Measurements from ENCODE around the gene EEF1AKMT1.

Gene EEF1AKMT1

DNA sequence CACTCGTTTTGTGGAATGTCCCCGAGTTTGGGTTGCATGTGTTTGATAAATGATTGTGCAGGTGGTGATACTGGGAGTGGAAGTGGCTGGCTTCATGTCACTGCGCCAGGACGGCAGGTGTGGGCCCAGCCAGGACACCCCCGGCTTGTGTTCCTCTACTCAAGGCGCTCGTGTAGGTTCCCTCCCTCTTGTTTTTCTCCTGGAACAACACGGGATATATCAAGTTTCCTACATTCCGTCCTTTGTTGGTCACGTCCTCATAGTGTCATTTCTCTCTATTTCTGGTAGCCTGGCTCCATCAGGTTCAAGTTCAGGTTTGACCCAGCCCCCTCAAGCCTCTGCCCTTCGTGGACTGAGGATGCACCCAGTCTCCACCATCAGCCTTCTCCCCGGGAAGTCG, 54.0 kb downstream of the EEF1AKMT1 start:
- Mint-ChIP-seq H3K9me3 (no peaks in the 10 kb centered on the region), H3K27ac (no peak overlapping the region), H3K4me3 (no peak overlapping the region), H3K36me3 (no peaks in the 10 kb centered on the region), H3K27me3 (peaks cover 3% of the 10 kb centered on the region), H3K4me1 (peaks cover 2% of the 10 kb centered on the region)
- no peak for DNase-seq
- CTCF ChIA-PET = no interaction called here

- no peak overlapping the region for H3K27ac Mint-ChIP-seq
- H3K36me3 Mint-ChIP-seq = no peaks in the 10 kb centered on the region
- no peak for DNase-seq
- H3K4me1 Mint-ChIP-seq = peaks cover 2% of the 10 kb centered on the region
- CTCF ChIA-PET = no interaction called here
- H3K27me3 Mint-ChIP-seq = peaks cover 10% of the 10 kb centered on the region
- no peak overlapping the region for H3K4me3 Mint-ChIP-seq
- no peaks in the 10 kb centered on the region for H3K9me3 Mint-ChIP-seq
Observed at GRCh38 chr13:20718958-20719566, 54.7 kb downstream of the EEF1AKMT1 start.

DNA sequence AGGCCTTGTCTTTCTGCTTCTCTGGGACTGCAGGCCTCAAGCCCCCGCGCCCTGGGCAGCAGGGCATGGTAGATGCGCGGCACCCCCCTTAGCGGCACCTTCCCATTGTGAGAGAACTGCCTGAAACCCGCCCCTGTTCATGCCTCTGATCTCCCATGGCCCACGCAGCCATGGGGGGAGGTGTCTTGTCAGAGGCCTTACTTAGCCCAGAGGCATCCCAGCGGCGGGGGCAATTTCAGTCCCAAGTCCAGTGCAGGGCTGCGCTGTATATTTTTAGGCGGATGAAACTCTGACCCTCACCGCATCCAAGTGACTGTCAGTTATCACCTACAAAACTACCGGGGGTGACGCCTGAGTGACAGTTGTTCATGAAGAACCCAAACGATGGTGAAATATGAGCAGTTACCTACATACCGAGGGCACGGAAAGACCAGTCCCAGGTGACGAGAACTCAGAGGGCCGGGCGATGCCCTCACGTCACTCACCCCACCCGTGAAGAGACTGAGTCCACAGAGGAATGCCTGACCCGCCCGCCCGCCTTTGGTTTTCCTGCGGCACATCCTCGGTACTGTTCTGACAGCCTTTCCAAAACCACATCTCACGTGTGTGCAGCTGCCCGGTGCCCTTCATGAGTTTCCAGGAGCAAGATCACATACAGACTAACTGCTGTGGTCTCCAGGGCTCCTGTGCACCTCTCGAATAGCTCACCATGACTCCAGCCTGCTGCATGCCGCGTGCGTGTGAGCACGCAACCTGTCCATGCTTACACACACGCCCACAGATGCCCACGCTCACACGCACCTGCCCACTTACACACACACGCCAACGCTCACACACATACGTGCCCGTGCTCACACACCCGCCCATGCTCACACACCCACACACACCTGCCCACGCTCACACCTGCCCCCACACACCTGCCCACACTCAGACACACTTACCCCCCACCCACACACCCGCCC, 55.9 kb downstream of the EEF1AKMT1 start:
- H3K4me1 Mint-ChIP-seq = peaks cover 8% of the 10 kb centered on the region

DNA sequence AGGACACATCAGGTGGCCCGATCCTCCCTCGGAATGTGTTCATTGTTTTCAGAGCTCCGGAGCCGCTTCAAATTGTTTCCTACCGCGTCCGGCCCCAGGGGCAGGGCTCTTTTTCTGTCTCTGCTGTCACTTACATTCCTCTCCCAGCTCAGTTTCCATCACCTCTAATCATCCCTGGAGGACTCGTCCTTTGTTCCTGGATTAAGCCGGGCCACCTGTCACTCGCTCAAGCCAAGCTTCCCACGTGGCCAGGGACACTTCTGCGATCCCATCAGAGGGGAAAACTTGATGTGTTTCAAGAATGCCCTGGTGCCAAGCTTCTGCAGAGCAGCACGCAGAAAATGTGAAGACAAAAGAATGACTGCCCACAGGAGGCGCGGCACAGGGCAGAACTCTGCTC, 56.8 kb downstream of the EEF1AKMT1 start:
- Mint-ChIP-seq H3K4me3 (no peak overlapping the region), H3K27ac (no peak overlapping the region), H3K36me3 (no peaks in the 10 kb centered on the region), H3K27me3 (peaks cover 28% of the 10 kb centered on the region), H3K9me3 (no peaks in the 10 kb centered on the region), H3K4me1 (peaks cover 10% of the 10 kb centered on the region)
- no peak for DNase-seq
- CTCF ChIA-PET = interaction anchor here (0.6 to 4.2 kb wide), 4 partner anchors 8 to 516 kb away, joined by 3 to 17 read pairs (median 3); no protein-coding TSS in a partner anchor

More for the DNA sequence above, 55.9 kb downstream of the EEF1AKMT1 start:
- H3K27ac Mint-ChIP-seq = no peak overlapping the region
- CTCF ChIA-PET = interaction anchor here (0.6 to 4.2 kb wide), 2 partner anchors 111 to 515 kb away, joined by 3 to 17 read pairs; no protein-coding TSS in a partner anchor
- H3K36me3 Mint-ChIP-seq = no peaks in the 10 kb centered on the region
- H3K4me3 Mint-ChIP-seq = no peak overlapping the region
- H3K27me3 Mint-ChIP-seq = peaks cover 19% of the 10 kb centered on the region
- no peaks in the 10 kb centered on the region for H3K9me3 Mint-ChIP-seq
- DNase-seq = no peak

- Mint-ChIP-seq H3K4me3 (no peak overlapping the region), H3K27me3 (peaks cover 30% of the 10 kb centered on the region), H3K27ac (no peak overlapping the region), H3K36me3 (no peaks in the 10 kb centered on the region), H3K4me1 (peaks cover 8% of the 10 kb centered on the region), H3K9me3 (no peaks in the 10 kb centered on the region)
- CTCF ChIA-PET = interaction anchor here (0.8 to 4.2 kb wide), 6 partner anchors 8 to 465 kb away, joined by 3 to 17 read pairs (median 5); partner anchors contain the start of gene IL17D
- DNase-seq = no peak
Observed at GRCh38 chr13:20715330-20715712, 58.4 kb downstream of the EEF1AKMT1 start.

DNA sequence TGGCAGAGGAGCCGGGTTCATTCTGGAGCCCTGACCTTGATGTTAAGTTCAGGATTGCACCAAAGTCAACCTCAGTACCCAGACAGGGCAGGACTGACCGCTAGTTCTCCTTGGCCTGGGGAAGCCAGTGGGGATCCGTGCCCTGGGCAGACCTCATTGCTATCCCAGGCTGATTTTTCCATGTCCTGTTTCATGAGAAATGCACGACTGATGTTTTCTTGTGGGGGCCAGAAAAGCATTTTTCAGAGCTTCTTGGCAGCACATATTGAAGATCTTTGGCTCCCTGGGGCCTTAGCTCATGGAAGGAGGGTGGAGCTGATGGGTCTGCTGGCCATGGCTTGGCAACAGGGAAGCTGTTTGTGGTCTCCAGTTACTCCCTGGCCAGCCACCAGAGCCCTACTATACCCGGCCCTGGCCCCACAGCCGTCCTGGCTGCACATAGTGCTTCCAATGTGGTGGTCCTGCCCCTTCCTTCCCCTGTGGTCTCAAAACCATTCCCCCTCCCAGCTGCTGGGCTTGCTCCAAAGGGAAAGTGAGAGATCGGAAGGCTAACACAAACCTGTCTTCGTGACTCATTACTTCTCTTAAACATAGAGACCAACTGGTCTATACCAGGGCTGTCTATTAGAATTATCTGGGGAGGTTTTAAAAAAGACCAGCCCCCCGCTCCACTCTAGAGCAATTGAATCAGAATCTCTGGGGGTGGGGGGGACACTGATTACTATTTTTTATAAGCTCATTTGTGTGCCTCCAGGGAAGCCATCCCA, 59.0 kb downstream of the EEF1AKMT1 start:
- no peaks in the 10 kb centered on the region for H3K36me3 Mint-ChIP-seq
- no peak for DNase-seq
- peaks cover 30% of the 10 kb centered on the region for H3K27me3 Mint-ChIP-seq
- peaks cover 8% of the 10 kb centered on the region for H3K4me1 Mint-ChIP-seq
- no peaks in the 10 kb centered on the region for H3K9me3 Mint-ChIP-seq
- H3K27ac Mint-ChIP-seq = no peak overlapping the region
- H3K4me3 Mint-ChIP-seq = no peak overlapping the region
- CTCF ChIA-PET = interaction anchor here (0.9 to 4.2 kb wide), 5 partner anchors 8 to 465 kb away, joined by 3 to 17 read pairs (median 4); partner anchors contain the start of gene IL17D

- DNase-seq = no peak
- no peaks in the 10 kb centered on the region for H3K9me3 Mint-ChIP-seq
- H3K27ac Mint-ChIP-seq = no peak overlapping the region
- peaks cover 30% of the 10 kb centered on the region for H3K27me3 Mint-ChIP-seq
- H3K36me3 Mint-ChIP-seq = no peaks in the 10 kb centered on the region
- no peak overlapping the region for H3K4me3 Mint-ChIP-seq
- H3K4me1 Mint-ChIP-seq = peaks cover 8% of the 10 kb centered on the region
- CTCF ChIA-PET = interaction anchor here (1.0 to 4.2 kb wide), 3 partner anchors 9 to 211 kb away, joined by 3 to 17 read pairs (median 13); no protein-coding TSS in a partner anchor
Observed at GRCh38 chr13:20714161-20714560, 59.6 kb downstream of the EEF1AKMT1 start.

DNA sequence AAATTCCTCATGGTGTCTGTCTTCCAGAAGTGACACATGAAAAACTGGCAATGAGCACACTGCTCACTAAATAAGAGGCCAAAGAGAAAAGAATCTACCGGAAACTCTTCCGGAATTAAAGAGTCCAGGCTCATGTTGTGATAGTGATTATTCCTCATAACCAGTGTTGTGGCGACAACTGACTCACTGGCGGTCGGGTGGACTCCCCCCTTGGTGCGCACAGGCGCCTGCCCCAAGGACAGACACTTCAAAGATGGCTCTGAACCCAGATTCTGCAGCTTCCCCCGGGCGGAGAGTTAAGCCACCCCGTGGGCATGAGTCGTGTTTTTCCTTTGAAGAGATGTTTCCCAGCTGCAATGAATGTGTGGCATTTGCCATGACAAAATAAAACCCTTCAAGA, 60.0 kb downstream of the EEF1AKMT1 start:
- CTCF ChIA-PET = interaction anchor here (2.6 to 4.2 kb wide), 2 partner anchors 9 to 115 kb away, joined by 13 to 17 read pairs; no protein-coding TSS in a partner anchor
- Mint-ChIP-seq H3K36me3 (no peaks in the 10 kb centered on the region), H3K9me3 (no peaks in the 10 kb centered on the region), H3K4me3 (no peak overlapping the region), H3K27me3 (peaks cover 33% of the 10 kb centered on the region), H3K4me1 (peaks cover 8% of the 10 kb centered on the region), H3K27ac (no peak overlapping the region)
- no peak for DNase-seq

GRCh38 chr13:20713014-20713376, 60.8 kb downstream of the EEF1AKMT1 start:
- DNase-seq = no peak
- H3K36me3 Mint-ChIP-seq = no peaks in the 10 kb centered on the region
- CTCF ChIA-PET = interaction anchor here (2.0 to 2.6 kb wide), 2 partner anchors 10 to 114 kb away, joined by 9 to 13 read pairs; no protein-coding TSS in a partner anchor
- no peaks in the 10 kb centered on the region for H3K9me3 Mint-ChIP-seq
- H3K4me1 Mint-ChIP-seq = peaks cover 8% of the 10 kb centered on the region
- H3K27ac Mint-ChIP-seq = no peak overlapping the region
- H3K4me3 Mint-ChIP-seq = no peak overlapping the region
- peaks cover 36% of the 10 kb centered on the region for H3K27me3 Mint-ChIP-seq

- DNase-seq = peak; percentile 32
- Mint-ChIP-seq H3K4me3 (no peak overlapping the region), H3K4me1 (peaks cover 8% of the 10 kb centered on the region), H3K27ac (no peak overlapping the region), H3K9me3 (no peaks in the 10 kb centered on the region), H3K36me3 (no peaks in the 10 kb centered on the region), H3K27me3 (peaks cover 51% of the 10 kb centered on the region)
- CTCF ChIA-PET = interaction anchor here (0.6 to 2.9 kb wide), 10 partner anchors 9 to 514 kb away, joined by 3 to 15 read pairs (median 4); no protein-coding TSS in a partner anchor
Observed at GRCh38 chr13:20711301-20712044, 62.3 kb downstream of the EEF1AKMT1 start.

- Mint-ChIP-seq H3K4me1 (peaks cover 8% of the 10 kb centered on the region), H3K27ac (no peak overlapping the region), H3K4me3 (no peak overlapping the region), H3K9me3 (no peaks in the 10 kb centered on the region), H3K36me3 (no peaks in the 10 kb centered on the region), H3K27me3 (peaks cover 65% of the 10 kb centered on the region)
- no peak for DNase-seq
- CTCF ChIA-PET = interaction anchor here (1.4 to 2.9 kb wide), 3 partner anchors 119 to 216 kb away, joined by 4 to 15 read pairs (median 9); no protein-coding TSS in a partner anchor
Observed at GRCh38 chr13:20709782-20710181, 64.0 kb downstream of the EEF1AKMT1 start.

DNA sequence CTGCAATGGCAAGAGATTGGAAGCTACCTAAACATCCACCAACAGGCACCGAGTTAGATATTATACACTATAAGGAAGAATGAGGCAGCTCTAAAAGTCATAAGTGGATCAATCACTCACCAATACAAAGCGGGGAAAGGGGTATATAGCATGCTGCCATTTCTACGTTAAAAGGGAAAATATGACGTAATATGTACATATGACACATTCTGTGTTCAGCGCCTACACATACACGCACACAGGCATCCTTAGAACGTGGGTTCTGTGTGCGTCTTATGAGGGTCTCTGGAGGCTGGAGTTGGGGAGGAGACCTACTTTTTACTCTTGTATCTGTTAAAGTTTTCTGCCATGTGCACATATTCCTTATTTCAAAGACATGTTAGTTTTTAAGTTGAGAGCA, 64.4 kb downstream of the EEF1AKMT1 start:
- Mint-ChIP-seq H3K27ac (no peak overlapping the region), H3K4me3 (no peak overlapping the region), H3K36me3 (no peaks in the 10 kb centered on the region), H3K4me1 (peaks cover 8% of the 10 kb centered on the region), H3K27me3 (peaks cover 65% of the 10 kb centered on the region), H3K9me3 (no peaks in the 10 kb centered on the region)
- CTCF ChIA-PET = interaction anchor here (1.4 to 2.9 kb wide), 2 partner anchors 120 to 123 kb away, joined by 4 to 15 read pairs; no protein-coding TSS in a partner anchor
- DNase-seq = no peak

GRCh38 chr13:20708216-20708615, 65.5 kb downstream of the EEF1AKMT1 start:
- Mint-ChIP-seq H3K4me1 (peaks cover 5% of the 10 kb centered on the region), H3K27me3 (peaks cover 59% of the 10 kb centered on the region), H3K36me3 (no peaks in the 10 kb centered on the region), H3K4me3 (no peak overlapping the region), H3K9me3 (no peaks in the 10 kb centered on the region), H3K27ac (no peak overlapping the region)
- no peak for DNase-seq
- CTCF ChIA-PET = interaction anchor here (0.6 to 1.5 kb wide), 3 partner anchors 9 to 83 kb away, joined by 3 read pairs; no protein-coding TSS in a partner anchor
